KOPT-K1 (cell line): ENCODE results near the gene TRAF3IP1.

ENCODE experiments used
- H3K27ac ChIP-seq: fragments of 200-600 bp; sonication (generic); 2 replicates; pipeline ENCODE4 v1.5.1; 2016; ENCODE audit warnings: antibody characterized with exemption, mild to moderate bottlenecking, low read depth, low read length; ENCODE audit not compliant: poor library complexity, severe bottlenecking
- H3K36me3 ChIP-seq: fragments of 200-600 bp; sonication (generic); 2 replicates; pipeline ENCODE4 v1.5.1; 2017; ENCODE audit warnings: antibody characterized with exemption, mild to moderate bottlenecking, low read length, moderate library complexity; ENCODE audit not compliant: insufficient read depth
- H3K9me3 ChIP-seq: fragments of 200-600 bp; sonication (generic); 2 replicates; pipeline ENCODE4 v1.5.1; 2017; ENCODE audit warnings: antibody characterized with exemption, low read length, mild to moderate bottlenecking; ENCODE audit not compliant: insufficient read depth, poor library complexity, severe bottlenecking

The TRAF3IP1 gene

GRCh38 chr2:238284802-238285515, 35.4 kb upstream of the TRAF3IP1 start:
- Histone ChIP-seq H3K27ac (no peak overlapping the region), H3K36me3 (no peaks in the 10 kb centered on the region), H3K9me3 (no peaks in the 10 kb centered on the region)

- Histone ChIP-seq H3K9me3 (no peaks in the 10 kb centered on the region), H3K36me3 (no peaks in the 10 kb centered on the region), H3K27ac (no peak overlapping the region)
These were observed 34.6 kb upstream of the TRAF3IP1 start for GRCh38 chr2:238285653-238286082.

- no peaks in the 10 kb centered on the region for H3K9me3 ChIP-seq
- H3K36me3 ChIP-seq = no peaks in the 10 kb centered on the region
- no peak overlapping the region for H3K27ac ChIP-seq
These were observed 34.2 kb upstream of the TRAF3IP1 start for GRCh38 chr2:238286095-238286494.

GRCh38 chr2:238286551-238286950, 33.8 kb upstream of the TRAF3IP1 start:
- no peaks in the 10 kb centered on the region for H3K9me3 ChIP-seq
- H3K36me3 ChIP-seq = no peaks in the 10 kb centered on the region
- H3K27ac ChIP-seq = no peak overlapping the region

- Histone ChIP-seq H3K9me3 (no peaks in the 10 kb centered on the region), H3K36me3 (no peaks in the 10 kb centered on the region), H3K27ac (no peak overlapping the region)
These were observed 33.2 kb upstream of the TRAF3IP1 start for GRCh38 chr2:238286987-238287736.

GRCh38 chr2:238287737-238288649, 32.3 kb upstream of the TRAF3IP1 start, which contains the start of gene PER2:
Gene PER2 (minus strand): TSS chr2:238288610. CDS start chr2:238277936, 10,674 bp downstream.
- Histone ChIP-seq H3K27ac (peak within 1 kb of the TSS; percentile 74), H3K9me3 (no peaks in the 10 kb centered on the region), H3K36me3 (no peaks in the 10 kb centered on the region)

GRCh38 chr2:238288650-238289573, 31.4 kb upstream of the TRAF3IP1 start:
- Histone ChIP-seq H3K36me3 (no peaks in the 10 kb centered on the region), H3K27ac (peak overlapping the region; percentile 74)

GRCh38 chr2:238289574-238289973, 30.7 kb upstream of the TRAF3IP1 start:
- Histone ChIP-seq H3K27ac (peak overlapping the region; percentile 74), H3K9me3 (no peaks in the 10 kb centered on the region), H3K36me3 (no peaks in the 10 kb centered on the region)

More at GRCh38 chr2:238288650-238289573, 31.4 kb upstream of the TRAF3IP1 start:
- no peaks in the 10 kb centered on the region for H3K9me3 ChIP-seq

GRCh38 chr2:238290091-238290509, 30.2 kb upstream of the TRAF3IP1 start:
- H3K36me3 ChIP-seq = no peaks in the 10 kb centered on the region
- H3K9me3 ChIP-seq = no peaks in the 10 kb centered on the region
- no peak overlapping the region for H3K27ac ChIP-seq

GRCh38 chr2:238290715-238291549, 29.4 kb upstream of the TRAF3IP1 start:
- no peaks in the 10 kb centered on the region for H3K9me3 ChIP-seq
- H3K27ac ChIP-seq = no peak overlapping the region
- no peaks in the 10 kb centered on the region for H3K36me3 ChIP-seq

- no peaks in the 10 kb centered on the region for H3K36me3 ChIP-seq
- H3K9me3 ChIP-seq = no peaks in the 10 kb centered on the region
These were observed 28.6 kb upstream of the TRAF3IP1 start for GRCh38 chr2:238291550-238292281.

GRCh38 chr2:238294046-238294392, 26.3 kb upstream of the TRAF3IP1 start:
- no peak overlapping the region for H3K27ac ChIP-seq
- H3K36me3 ChIP-seq = no peaks in the 10 kb centered on the region

More at GRCh38 chr2:238291550-238292281, 28.6 kb upstream of the TRAF3IP1 start:
- no peak overlapping the region for H3K27ac ChIP-seq

More at GRCh38 chr2:238294046-238294392, 26.3 kb upstream of the TRAF3IP1 start:
- no peaks in the 10 kb centered on the region for H3K9me3 ChIP-seq
